Measurements from ENCODE around the gene KRTAP9-3.
"Not testable (repeated sequence)": the region's sequence is repeated elsewhere in the genome, so short reads cannot be mapped to it uniquely, and the experiment has no call there.

DNA sequence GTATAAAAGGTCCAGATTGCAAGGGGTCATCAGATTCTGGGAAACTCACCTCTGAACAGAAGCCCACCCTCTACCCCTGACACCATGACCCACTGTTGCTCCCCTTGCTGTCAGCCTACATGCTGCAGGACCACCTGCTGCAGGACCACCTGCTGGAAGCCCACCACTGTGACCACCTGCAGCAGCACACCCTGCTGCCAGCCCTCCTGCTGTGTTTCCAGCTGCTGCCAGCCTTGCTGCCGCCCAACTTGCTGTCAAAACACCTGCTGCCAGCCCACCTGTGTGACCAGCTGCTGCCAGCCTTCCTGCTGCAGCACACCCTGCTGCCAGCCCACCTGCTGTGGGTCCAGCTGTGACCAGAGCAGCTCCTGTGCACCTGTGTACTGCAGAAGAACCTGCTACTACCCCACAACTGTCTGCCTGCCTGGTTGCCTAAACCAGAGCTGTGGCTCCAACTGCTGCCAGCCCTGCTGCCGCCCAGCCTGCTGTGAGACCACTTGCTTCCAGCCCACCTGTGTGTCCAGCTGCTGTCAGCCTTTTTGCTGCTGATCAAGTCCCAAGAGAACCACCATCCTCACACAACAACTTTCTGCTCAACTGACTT, 17.5 kb downstream of the KRTAP9-3 start, which contains the start of gene KRTAP9-4:
- TF ChIP-seq CEBPB (IDR thresholded peaks at IDR 0.05; ENCODE audit: low read depth); POLR2A (IDR thresholded peaks at IDR 0.05; ENCODE audit: borderline replicate concordance, extremely low read depth, insufficient read depth, insufficient read length); CTCF (IDR thresholded peaks at IDR 0.05 in 2 of 3, conservative IDR thresholded peaks at IDR 0.05 in 1 of 3; ENCODE audit: borderline replicate concordance in 1 of 3, insufficient read depth in 1 of 3, low read depth in 2 of 3, low read length in 2 of 3): not testable (repeated sequence)
